ENCODE data around the gene SCUBE3.
A peak's percentile ranks its signal among the peaks of the same experiment; 100 is the strongest.

SCUBE3 gene

DNA sequence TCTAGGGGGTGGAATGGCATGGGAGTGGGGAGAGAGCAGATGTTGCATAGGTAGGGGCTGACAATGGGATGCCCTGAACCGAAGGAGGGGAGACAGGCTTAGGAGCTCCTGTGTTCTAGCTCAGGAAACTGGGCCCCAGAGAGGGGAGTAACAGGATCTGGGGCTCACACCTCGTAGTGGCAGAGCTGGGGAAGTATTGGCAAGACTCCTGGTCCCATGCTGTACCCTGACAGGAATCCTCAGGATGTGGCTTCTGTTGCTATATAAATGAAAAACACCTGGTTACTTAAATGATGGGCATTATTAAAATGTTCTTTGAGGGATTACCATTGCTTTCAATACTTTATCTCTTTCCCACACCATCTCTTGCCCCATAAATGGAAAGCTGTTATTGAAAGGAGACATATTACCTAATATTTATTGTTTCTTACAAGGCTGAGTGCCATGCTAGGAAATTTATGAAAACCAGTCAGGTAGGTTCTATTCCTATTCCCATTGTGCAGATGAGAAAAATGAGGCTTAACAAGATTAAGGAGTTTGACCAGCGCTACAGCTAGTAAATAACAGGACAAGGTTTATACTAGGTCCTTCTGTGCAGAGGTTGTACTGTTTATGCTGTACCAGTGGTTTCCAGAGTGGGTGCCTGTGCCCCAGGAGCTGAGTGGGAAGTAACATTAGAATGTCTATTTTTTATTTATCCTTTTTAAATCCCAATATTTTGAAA is 37.3 kb upstream of the SCUBE3 start:
- H3K27me3 Mint-ChIP-seq, result peaks cover 5 to 35% of the 10 kb centered on the region in 2 donors

DNA sequence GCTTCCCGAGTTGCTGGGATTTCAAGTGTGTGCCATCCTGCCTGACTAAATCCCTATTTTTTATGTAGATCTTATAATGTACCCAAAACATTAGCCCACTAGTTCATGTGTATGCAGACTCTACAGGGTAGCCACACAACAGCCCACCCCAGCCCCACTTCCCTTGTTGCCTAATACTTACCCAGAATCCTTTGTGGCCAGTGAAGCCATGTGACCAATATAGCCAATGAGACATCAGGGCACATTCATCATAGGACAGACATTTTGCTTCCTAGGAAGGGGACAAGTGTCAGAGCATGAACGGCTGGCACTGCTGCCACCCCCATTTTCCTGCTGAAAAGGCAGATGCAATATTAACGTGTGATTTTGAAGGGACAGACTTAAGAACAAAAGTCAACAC is 36.6 kb upstream of the SCUBE3 start:
- Mint-ChIP-seq H3K4me3 (no peak overlapping the region), H3K27ac (no peak overlapping the region), H3K27me3 (peaks cover 5 to 31% of the 10 kb centered on the region in 2 donors)

More for the DNA sequence above, 37.3 kb upstream of the SCUBE3 start:
- H3K4me3 Mint-ChIP-seq, result no peak overlapping the region
- no peak overlapping the region for H3K27ac Mint-ChIP-seq
- no peaks in the 10 kb centered on the region for H3K4me1 Mint-ChIP-seq
- no peaks in the 10 kb centered on the region for H3K36me3 Mint-ChIP-seq
- ATAC-seq (replicated peaks) (no peak), DNase-seq (no peak)
- peaks cover 0 to 3% of the 10 kb centered on the region in 2 donors for H3K9me3 Mint-ChIP-seq

DNA sequence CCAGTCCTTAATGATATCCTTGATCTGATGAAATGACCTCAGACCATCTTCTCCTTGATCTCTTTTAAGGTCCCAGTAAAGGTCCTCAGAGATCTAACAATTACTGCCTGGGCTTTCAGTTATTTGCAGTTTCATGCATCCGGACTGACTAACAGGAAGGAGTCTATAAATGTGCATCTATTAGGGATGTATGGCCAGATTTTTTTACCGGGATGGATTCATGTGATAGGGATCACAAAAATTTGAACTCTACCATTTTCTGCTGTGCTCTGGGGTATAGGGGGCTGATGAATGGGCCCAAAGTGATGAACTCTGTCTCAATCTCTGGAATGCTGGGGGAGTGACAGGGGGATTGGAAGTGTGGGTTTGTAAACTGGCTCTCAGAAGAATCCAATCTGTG is 36.2 kb upstream of the SCUBE3 start:
- no peak overlapping the region for H3K27ac Mint-ChIP-seq
- H3K27me3 Mint-ChIP-seq, result peaks cover 5 to 28% of the 10 kb centered on the region in 2 donors
- no peak overlapping the region for H3K4me3 Mint-ChIP-seq
- DNase-seq (no peak), ATAC-seq (replicated peaks) (no peak)
- peaks cover 0 to 3% of the 10 kb centered on the region in 2 donors for H3K9me3 Mint-ChIP-seq
- no peaks in the 10 kb centered on the region for H3K4me1 Mint-ChIP-seq
- H3K36me3 Mint-ChIP-seq, result no peaks in the 10 kb centered on the region

More for the DNA sequence above, 36.6 kb upstream of the SCUBE3 start:
- Mint-ChIP-seq H3K36me3 (no peaks in the 10 kb centered on the region), H3K4me1 (no peaks in the 10 kb centered on the region), H3K9me3 (peaks cover 0 to 3% of the 10 kb centered on the region in 2 donors)
- DNase-seq, result no peak
- no peak for ATAC-seq (replicated peaks)

DNA sequence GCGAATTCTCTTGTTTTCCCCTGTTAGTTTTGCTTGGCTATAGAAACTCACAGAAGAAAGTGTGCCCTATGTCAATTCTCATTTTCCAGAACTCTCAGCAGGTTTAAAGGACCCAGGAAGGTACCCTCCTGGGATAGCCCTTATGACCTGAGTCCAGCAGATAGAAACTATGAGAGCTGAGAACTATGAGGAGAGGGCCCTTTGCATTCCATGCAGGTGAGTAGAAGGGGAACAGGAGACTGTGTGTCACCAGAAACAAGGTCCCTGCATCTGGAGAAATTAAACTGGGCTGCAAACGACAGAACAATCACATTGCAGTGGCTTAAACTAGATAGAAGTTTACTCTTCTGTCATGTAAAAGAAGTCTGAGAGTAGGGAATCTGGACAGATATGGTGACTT is 35.7 kb upstream of the SCUBE3 start:
- peaks cover 9 to 31% of the 10 kb centered on the region in 2 donors for H3K27me3 Mint-ChIP-seq
- no peaks in the 10 kb centered on the region for H3K4me1 Mint-ChIP-seq
- no peak overlapping the region for H3K27ac Mint-ChIP-seq
- no peak for DNase-seq
- H3K9me3 Mint-ChIP-seq, result peaks cover 0 to 3% of the 10 kb centered on the region in 2 donors
- no peak overlapping the region for H3K4me3 Mint-ChIP-seq
- no peak for ATAC-seq (replicated peaks)
- H3K36me3 Mint-ChIP-seq, result no peaks in the 10 kb centered on the region

DNA sequence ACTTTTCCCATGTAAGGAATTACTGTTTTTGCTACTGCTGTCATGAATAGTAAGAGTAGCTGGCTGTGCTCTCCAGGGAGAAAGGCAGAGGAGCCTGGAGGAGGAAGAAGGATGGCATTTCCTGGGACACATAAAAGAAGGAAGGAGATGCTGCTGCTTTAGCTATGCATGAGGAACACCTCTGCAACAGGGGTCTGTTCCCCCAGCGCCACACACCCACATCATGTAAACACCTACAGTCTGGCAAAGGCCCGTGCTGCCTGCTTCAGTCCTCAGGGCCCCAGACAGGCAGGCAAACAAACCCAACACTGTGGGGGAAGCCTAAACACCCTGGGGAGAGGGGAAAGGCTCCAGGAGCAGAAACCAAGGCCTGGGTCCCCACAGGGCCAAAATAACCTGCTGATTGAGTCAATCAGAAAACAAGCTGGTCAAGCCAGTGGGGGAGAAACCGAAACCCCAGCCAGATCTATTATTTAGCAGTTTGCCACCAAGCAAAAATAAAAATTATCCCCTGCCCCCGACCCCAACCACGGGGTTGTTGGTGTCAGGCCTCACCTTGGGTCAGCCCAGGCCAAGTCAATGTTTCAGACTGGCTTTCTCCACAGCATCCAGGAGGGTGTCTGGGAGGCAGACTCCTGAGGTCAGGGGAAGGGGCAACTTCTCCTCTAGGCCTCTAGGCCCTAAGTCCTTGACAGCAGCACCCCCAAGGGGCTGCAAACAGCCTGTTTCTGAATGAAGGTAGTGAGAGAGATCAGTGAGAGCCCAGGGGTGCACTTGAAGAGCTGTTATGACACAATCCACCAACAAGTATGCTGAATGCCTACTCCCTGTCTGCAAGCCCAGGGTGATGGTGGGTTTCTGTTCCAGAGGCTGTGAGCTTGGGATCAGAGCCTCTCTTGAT is 34.6 kb upstream of the SCUBE3 start:
- Mint-ChIP-seq H3K9me3 (peaks cover 0 to 3% of the 10 kb centered on the region in 2 donors), H3K4me1 (no peaks in the 10 kb centered on the region), H3K36me3 (no peaks in the 10 kb centered on the region), H3K27me3 (peaks cover 11 to 30% of the 10 kb centered on the region in 2 donors), H3K4me3 (no peak overlapping the region), H3K27ac (no peak overlapping the region)
- ATAC-seq (replicated peaks) (peak; percentile 25 to 51), DNase-seq (no peak)

DNA sequence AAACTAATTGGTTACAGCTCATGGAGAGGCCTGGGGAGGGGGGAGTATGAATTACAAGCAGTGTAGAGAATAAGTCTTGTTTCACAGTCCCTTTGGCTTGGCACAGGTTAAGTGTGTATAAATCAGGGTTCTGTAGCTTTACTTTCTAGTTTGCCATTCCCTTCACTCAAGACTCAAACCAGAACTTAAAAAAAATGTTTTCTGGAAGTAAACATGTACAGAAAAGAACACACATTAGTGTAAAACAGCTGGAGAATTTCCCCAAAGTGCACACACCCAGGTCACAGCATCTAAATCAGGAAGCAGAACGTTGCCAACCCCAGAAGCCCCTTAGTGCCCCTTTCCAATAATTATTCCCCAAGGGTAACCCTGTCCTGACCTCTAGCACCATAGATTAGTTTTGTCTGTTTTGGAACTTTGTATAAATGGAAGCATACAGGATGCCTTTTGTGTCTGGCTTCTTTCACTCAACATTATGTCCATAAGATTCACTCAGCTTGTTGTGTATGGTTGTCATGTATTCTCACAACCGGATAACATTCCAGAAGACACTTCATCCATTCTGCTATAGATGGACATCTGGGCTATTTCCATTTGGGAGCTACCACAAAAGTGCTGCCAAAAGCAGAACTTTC is 33.7 kb upstream of the SCUBE3 start:
- Mint-ChIP-seq H3K36me3 (no peaks in the 10 kb centered on the region), H3K4me3 (no peak overlapping the region), H3K4me1 (no peaks in the 10 kb centered on the region), H3K9me3 (peaks cover 0 to 3% of the 10 kb centered on the region in 2 donors), H3K27me3 (peaks cover 19 to 31% of the 10 kb centered on the region in 2 donors), H3K27ac (no peak overlapping the region)
- DNase-seq, result no peak
- ATAC-seq (replicated peaks), result no peak

DNA sequence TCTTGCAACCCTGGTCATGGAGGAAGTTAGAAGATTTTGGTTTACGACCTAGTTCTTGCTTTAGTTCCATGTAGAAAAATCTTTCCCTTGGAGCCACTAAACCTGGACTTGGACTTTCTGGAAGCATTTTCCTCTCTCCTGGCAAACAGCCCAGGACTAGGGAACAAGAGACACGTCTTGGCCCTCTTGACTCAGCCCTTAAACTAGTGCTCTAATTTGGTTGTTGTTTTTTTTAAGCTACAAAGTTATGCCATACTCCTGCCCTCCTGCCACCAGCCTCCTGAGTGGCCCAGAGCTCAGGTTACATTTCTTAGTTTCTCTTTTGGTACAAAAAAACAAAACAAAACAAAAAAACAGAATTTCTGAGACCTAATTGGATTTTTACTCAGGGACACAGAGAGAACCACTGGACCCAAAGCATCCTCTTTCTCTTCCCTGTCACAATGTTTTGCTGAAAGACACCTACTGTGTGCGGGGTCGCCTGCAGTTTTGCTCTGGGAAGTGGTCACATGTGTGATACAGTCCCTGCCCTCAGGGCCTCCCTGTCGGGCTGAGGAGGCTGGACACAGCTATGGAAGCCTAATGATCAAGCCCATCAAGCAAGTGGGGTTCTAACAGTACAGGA is 32.3 kb upstream of the SCUBE3 start:
- Mint-ChIP-seq H3K4me1 (no peaks in the 10 kb centered on the region), H3K36me3 (no peaks in the 10 kb centered on the region), H3K4me3 (no peak overlapping the region), H3K9me3 (peaks cover 0 to 3% of the 10 kb centered on the region in 2 donors), H3K27me3 (peaks cover 21 to 38% of the 10 kb centered on the region in 2 donors), H3K27ac (no peak overlapping the region)
- DNase-seq (no peak), ATAC-seq (replicated peaks) (no peak)

DNA sequence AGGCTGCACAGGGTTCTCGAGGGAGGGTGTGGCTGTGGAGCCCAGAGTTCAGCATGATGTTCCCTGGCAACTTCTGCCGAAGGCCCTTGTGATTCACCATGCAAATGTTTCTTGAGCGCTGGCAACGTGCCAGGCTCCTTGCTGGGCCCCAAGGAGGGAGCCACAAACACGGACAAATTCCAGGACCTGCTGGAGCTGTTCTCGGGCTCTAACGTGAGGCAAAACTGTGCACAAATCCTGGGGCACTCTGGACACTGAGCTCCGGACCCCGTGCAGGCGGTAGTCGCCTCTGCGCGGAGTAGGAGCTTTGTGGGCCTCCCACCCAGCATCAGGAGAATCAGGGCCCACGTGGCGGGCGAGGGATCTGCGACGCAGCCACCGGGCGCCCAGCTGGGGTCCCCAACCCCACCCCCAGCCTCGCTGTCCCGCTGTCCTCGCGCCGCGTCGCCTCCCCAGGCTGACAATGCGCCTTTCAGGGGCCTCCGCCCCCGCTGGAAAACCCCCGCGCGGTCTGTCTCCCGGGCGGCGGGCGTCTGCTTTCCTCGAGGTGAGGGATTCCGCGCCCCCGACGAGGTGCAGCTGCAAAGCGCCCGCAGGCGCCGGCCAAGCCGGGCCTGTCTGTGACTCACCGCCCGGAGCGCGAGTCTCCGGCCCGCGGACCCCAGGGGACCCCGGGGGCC is 31.7 kb upstream of the SCUBE3 start:
- H3K27ac Mint-ChIP-seq, result no peak overlapping the region
- H3K4me3 Mint-ChIP-seq, result no peak overlapping the region
- peaks cover 0 to 3% of the 10 kb centered on the region in 2 donors for H3K9me3 Mint-ChIP-seq
- H3K27me3 Mint-ChIP-seq, result peaks cover 21 to 37% of the 10 kb centered on the region in 2 donors
- H3K36me3 Mint-ChIP-seq, result no peaks in the 10 kb centered on the region
- no peak for DNase-seq
- no peak for ATAC-seq (replicated peaks)
- no peaks in the 10 kb centered on the region for H3K4me1 Mint-ChIP-seq

DNA sequence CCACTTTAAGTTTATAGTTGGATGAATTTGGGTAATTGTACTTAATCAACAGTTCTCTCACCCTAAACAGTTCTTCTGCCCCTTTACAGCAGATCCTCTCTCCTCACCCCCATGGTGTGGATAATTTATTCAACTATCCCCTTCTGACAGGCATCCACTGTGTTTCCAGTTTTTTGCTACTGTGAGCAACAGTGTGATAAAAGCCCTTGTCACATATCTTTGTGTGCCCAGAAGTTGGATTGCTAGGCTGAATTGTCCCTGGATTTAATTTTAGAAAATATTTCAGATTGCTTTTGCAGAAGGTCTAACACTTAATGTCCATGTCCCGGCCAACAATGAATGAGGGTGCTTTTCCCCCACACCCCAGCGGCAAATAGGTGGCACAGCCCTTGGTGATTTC is 30.5 kb upstream of the SCUBE3 start:
- Mint-ChIP-seq H3K27me3 (peaks cover 26 to 43% of the 10 kb centered on the region in 2 donors), H3K4me1 (no peaks in the 10 kb centered on the region), H3K27ac (no peak overlapping the region), H3K36me3 (no peaks in the 10 kb centered on the region), H3K4me3 (no peak overlapping the region), H3K9me3 (no peaks in the 10 kb centered on the region)
- ATAC-seq (replicated peaks), result no peak
- no peak for DNase-seq

DNA sequence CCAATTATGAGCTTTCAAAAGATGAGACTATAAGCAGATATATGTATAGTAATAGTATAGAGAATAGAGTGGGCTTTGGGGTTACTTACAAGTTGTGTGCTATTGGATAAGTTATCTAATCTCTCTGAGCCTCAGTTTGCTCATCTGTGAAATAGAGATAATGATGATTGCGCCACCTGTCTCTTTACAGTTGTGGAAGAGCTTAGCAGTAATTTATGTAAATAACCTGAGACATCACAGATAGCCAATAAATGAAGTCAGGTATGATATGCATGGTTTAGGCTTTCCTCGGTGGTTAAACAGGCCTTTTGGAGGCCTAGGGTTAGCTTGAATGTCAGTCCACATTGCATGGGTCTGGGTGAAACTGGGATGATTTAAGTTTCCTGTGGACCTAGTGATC is 29.8 kb upstream of the SCUBE3 start:
- Mint-ChIP-seq H3K4me1 (no peaks in the 10 kb centered on the region), H3K4me3 (no peak overlapping the region), H3K36me3 (no peaks in the 10 kb centered on the region), H3K9me3 (no peaks in the 10 kb centered on the region), H3K27ac (no peak overlapping the region), H3K27me3 (peaks cover 26 to 48% of the 10 kb centered on the region in 2 donors)
- DNase-seq (no peak), ATAC-seq (replicated peaks) (no peak)

DNA sequence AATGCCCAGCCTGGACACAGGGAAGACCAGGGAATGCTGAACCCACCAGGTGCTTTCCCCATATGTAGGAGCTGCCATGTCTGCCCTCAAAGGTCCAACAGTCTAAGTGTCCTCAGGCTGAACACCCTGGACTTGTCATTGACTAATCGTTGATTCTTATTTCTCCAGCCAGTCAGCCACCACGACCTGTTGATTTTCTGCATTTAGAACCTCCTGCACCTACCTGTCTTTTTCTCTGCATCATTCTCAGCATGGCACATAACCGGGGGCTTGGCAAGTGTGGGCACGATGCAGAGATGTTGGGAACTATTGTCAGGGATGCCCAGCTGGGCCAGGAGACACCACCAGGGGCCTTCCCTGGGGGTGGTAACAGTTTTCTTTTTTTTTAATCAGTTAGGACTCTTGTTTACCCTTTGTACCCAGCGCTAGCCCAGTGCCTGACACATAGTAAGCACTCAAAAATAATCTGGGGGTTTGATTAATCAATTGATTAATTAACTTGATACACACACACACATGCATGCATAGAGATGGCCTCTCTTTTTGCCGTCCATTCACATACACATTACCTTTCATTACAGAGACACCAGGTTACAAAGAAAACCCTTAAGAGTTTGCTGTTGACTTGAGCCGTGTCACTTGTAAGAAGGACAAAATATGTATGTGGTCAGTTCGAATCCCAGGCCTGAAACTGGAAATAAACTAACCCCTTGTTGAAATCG is 29.0 kb upstream of the SCUBE3 start:
- H3K27me3 Mint-ChIP-seq, result peaks cover 26 to 50% of the 10 kb centered on the region in 2 donors
- H3K36me3 Mint-ChIP-seq, result no peaks in the 10 kb centered on the region
- H3K4me3 Mint-ChIP-seq, result no peak overlapping the region
- H3K9me3 Mint-ChIP-seq, result no peaks in the 10 kb centered on the region
- no peak overlapping the region for H3K27ac Mint-ChIP-seq
- no peaks in the 10 kb centered on the region for H3K4me1 Mint-ChIP-seq
- ATAC-seq (replicated peaks) (no peak), DNase-seq (no peak)

DNA sequence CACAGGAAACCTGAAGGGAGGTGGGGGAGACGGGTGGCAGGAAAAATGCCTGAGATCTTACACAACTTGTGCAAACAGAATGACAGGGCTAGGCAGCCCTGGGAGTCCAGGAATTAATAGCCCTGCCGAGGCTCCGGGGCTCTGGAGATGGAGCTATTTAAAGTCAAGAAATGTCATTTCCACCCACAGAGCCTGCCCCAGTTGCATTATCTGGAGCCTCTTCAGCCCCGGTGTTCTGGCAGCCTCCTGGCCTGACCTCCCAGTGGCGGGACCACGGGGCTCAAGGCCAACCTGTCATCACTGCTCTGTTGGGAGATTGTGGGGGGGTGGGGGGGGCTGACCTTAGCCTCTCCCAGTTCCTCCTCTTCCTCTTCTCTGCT is 28.5 kb upstream of the SCUBE3 start:
- Mint-ChIP-seq H3K27me3 (peaks cover 26 to 50% of the 10 kb centered on the region in 2 donors), H3K4me3 (no peak overlapping the region), H3K36me3 (no peaks in the 10 kb centered on the region), H3K9me3 (no peaks in the 10 kb centered on the region), H3K4me1 (no peaks in the 10 kb centered on the region), H3K27ac (no peak overlapping the region)
- no peak for DNase-seq
- no peak for ATAC-seq (replicated peaks)

DNA sequence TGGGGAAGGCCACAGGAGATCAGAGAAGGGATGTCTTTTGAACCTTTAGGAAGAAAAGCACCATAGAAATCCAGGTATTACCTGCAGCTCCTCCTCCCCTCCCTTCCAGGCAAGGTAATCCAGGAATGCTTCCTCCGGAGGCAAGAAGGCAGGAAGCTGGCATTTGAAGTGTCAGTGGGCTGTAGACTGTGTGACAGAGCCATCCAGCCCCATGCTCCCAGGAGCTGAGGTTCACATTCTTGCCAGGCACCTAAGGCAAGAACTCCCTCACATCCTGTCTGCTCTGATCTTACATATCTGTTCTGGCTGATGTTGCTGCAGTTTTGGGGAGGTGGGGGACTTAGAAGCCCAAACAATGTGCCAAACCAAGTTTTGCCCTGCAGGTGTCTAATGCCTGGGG is 27.8 kb upstream of the SCUBE3 start:
- H3K27ac Mint-ChIP-seq, result no peak overlapping the region
- no peaks in the 10 kb centered on the region for H3K9me3 Mint-ChIP-seq
- ATAC-seq (replicated peaks) (no peak), DNase-seq (no peak)
- no peaks in the 10 kb centered on the region for H3K36me3 Mint-ChIP-seq
- no peak overlapping the region for H3K4me3 Mint-ChIP-seq
- H3K27me3 Mint-ChIP-seq, result peaks cover 26 to 54% of the 10 kb centered on the region in 2 donors
- H3K4me1 Mint-ChIP-seq, result no peaks in the 10 kb centered on the region

Data from stimulated activated naive B cell treated with anti-CD40 and anti-IgM and Interleukin-4, amounts not matched to agents 10 μg/mL and 1 μg/mL and 100 μg/mL, for 72 hours (primary cell).